Stomach (tissue), 9 donors: ENCODE results near the gene POU2AF1. TPM values are rescaled to one million over a fixed set of nuclear protein-coding genes. Genes with fewer than 3 reads are reported as not detected.

ENCODE experiments used
- DNase-seq, 2 donors: peaks; one replicate each; pipeline versions ENCODE4 v3.0.0 to v3.0.0-alpha.2; 2013 to 2019
- H3K27ac ChIP-seq, 5 donors: fragments of 200-600 bp in 4 of 5; sonication (generic) in 4 of 5; one replicate each; pipeline ENCODE4 v1.5.1; 2013 to 2019; ENCODE audit warnings: mild to moderate bottlenecking in 1 of 5, moderate library complexity in 1 of 5
- H3K27me3 ChIP-seq, 3 donors: fragments of 200-600 bp; sonication (generic); one replicate each; pipeline ENCODE4 v1.5.1; 2017 to 2019; ENCODE audit warnings: mixed run types in 1 of 3
- H3K36me3 ChIP-seq, 4 donors: fragments of 200-600 bp; sonication (generic); 1 replicate in 3 of 4; 2 replicates in 1 of 4; pipeline ENCODE4 v1.5.1; 2016 to 2019
- H3K4me1 ChIP-seq, 4 donors: fragments of 200-600 bp; sonication (generic); one replicate each; pipeline ENCODE4 v1.5.1; 2016 to 2019
- H3K4me3 ChIP-seq, 4 donors: fragments of 200-600 bp; sonication (generic) in 3 of 4; one replicate each; pipeline ENCODE4 v1.5.1; 2016 to 2019; ENCODE audit warnings: mild to moderate bottlenecking in 1 of 4
- H3K9me3 ChIP-seq, 4 donors: fragments of 200-600 bp; sonication (generic); one replicate each; pipeline ENCODE4 v1.5.1; 2016 to 2019
- EP300 ChIP-seq: sonication (generic); formaldehyde crosslinking; IDR thresholded peaks from one replicate; pipeline ENCODE4 v1.6.1; 2017; ENCODE audit warnings: antibody characterized with exemption
- POLR2A ChIP-seq, 4 donors: fragments of 450-650 bp; IDR thresholded peaks; one replicate each; pipeline ENCODE4 v1.6.1; 2016; ENCODE audit warnings: antibody characterized with exemption in 4 of 4, control low read depth in 2 of 4, mild to moderate bottlenecking in 1 of 4, moderate library complexity in 1 of 4
- POLR2AphosphoS5 ChIP-seq, 3 donors: sonication (generic); formaldehyde crosslinking; IDR thresholded peaks; one replicate each; pipeline ENCODE4 v1.6.1; 2016; ENCODE audit warnings: antibody characterized with exemption in 3 of 3
- WGBS, 5 donors: extraction: QIAGEN DNeasy Blood & Tissue Kit in 3 of 5; methylation state at CpG; one replicate each; pipeline versions ENCODE4 v1.1.5 to v1.1.7; 2013 to 2018; 5-methylcytosine and 5-hydroxymethylcytosine counted together
- intact Hi-C: fragments of 100-400 bp; cut with DNase I; formaldehyde crosslinking; loops from one replicate; pipeline ENCODE4 v1.15.1; 2023; ENCODE audit warnings: low total_unique reads
- polyA plus RNA-seq, 3 donors: library from polyadenylated mRNA; stranded (reverse); fragments of 200-250 nt; gene quantifications; one replicate each; pipeline ENCODE4 v1.2.3, GENCODE V29; 2013
- total RNA-seq, 5 donors: library from RNA; depleted of rRNA; stranded (reverse); fragments of >200 nt; gene quantifications; one replicate each; pipeline versions ENCODE4 v1.1.0 to v1.2.3, GENCODE V29; 2014 to 2016
- TF ChIP-seq, protein P1 (sequence below), 7 experiments: fragments of 450-650 bp in 4 of 7; fragments of 200-600 bp in 3 of 7; sonication (generic) in 3 of 7; IDR thresholded peaks; one replicate each; pipeline ENCODE4 v1.5.1; 2016 to 2019; ENCODE audit warnings: antibody characterized with exemption in 7 of 7, control low read depth in 2 of 7, mild to moderate bottlenecking in 1 of 7
- donor health status: healthy with polysubstance abuse.
- donor health status: Bipolar disorder and iron deficiency.
- donor health status: healthy.

POU2AF1 gene
- total and polyA plus RNA-seq, 8 donors: 2.8 to 43.2 (median 8.8) TPM; not detected in 1

DNA sequence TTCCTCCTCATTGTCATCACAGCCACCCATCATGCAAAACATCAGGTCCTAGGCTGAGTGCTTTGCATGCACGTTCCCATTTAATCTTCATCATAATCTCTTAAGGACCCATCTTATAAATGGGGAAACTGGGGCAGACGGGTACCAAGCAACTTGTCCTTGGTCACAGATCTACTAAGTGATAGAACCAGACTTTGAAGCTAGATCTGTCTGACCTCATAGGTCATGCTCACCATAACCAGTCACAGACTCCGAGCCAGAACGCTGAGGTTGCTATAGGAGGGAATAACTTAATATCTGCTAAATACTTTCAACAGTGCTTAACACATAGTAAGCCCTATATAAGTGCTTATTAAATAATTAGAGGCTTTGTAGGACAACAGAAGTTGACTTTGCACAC lies 43.0 kb downstream of the POU2AF1 start:
- intact Hi-C loops: no loop called here
- Histone ChIP-seq H3K27me3 (no peaks in the 10 kb centered on the region), H3K27ac (peak overlapping the region in 4 of 5 donors; percentile 32 to 75 (median 66)), H3K4me1 (peaks cover 40 to 62% (median 45%) of the 10 kb centered on the region in 4 donors), H3K4me3 (no peak overlapping the region), H3K9me3 (no peaks in the 10 kb centered on the region), H3K36me3 (no peaks in the 10 kb centered on the region)
- 80 to 84% (median 83%) methylated on average over 4 of the region's 4 CpGs for WGBS, 5 donors
- no peak for DNase-seq
- TF ChIP-seq, protein P1, sequence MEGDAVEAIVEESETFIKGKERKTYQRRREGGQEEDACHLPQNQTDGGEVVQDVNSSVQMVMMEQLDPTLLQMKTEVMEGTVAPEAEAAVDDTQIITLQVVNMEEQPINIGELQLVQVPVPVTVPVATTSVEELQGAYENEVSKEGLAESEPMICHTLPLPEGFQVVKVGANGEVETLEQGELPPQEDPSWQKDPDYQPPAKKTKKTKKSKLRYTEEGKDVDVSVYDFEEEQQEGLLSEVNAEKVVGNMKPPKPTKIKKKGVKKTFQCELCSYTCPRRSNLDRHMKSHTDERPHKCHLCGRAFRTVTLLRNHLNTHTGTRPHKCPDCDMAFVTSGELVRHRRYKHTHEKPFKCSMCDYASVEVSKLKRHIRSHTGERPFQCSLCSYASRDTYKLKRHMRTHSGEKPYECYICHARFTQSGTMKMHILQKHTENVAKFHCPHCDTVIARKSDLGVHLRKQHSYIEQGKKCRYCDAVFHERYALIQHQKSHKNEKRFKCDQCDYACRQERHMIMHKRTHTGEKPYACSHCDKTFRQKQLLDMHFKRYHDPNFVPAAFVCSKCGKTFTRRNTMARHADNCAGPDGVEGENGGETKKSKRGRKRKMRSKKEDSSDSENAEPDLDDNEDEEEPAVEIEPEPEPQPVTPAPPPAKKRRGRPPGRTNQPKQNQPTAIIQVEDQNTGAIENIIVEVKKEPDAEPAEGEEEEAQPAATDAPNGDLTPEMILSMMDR (IDR thresholded peaks at IDR 0.05): no peak
- TF ChIP-seq POLR2AphosphoS5 (IDR thresholded peaks at IDR 0.05) (no peak), EP300 (no peak), POLR2A (IDR thresholded peaks at IDR 0.05) (no peak)

DNA sequence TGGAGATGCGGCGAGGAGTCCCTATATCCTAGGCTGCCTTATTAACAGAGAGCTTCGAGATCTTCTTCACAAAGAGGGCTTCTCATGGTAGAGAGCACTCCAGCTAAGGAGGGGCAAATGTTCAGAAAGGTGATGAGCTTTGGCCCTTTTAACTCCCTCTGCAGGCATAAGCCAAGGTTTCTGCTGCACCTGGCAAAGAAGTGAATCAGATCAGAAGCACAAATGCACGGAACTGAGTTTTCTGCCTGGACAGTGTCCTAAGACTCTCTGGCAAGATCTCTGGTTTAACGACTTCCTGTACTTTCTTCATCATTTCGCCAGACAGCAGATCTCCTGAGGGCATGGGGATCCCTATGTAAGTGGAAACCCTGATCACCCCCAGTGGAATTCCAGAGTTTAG lies 43.5 kb downstream of the POU2AF1 start:
- TF ChIP-seq, protein P1 (IDR thresholded peaks at IDR 0.05): no peak
- no peak for TF ChIP-seq POLR2AphosphoS5 (IDR thresholded peaks at IDR 0.05)
- no peak for TF ChIP-seq POLR2A (IDR thresholded peaks at IDR 0.05)
- no peak for TF ChIP-seq EP300
- intact Hi-C loops: no loop called here
- Histone ChIP-seq H3K4me1 (peaks cover 42 to 67% (median 50%) of the 10 kb centered on the region in 4 donors), H3K36me3 (no peaks in the 10 kb centered on the region), H3K4me3 (no peak overlapping the region), H3K9me3 (no peaks in the 10 kb centered on the region), H3K27ac (peak overlapping the region; percentile 32 to 75 (median 68)), H3K27me3 (no peaks in the 10 kb centered on the region)
- no peak for DNase-seq
- WGBS, 5 donors: 53 to 61% (median 57%) methylated on average over 6 of the region's 6 CpGs

DNA sequence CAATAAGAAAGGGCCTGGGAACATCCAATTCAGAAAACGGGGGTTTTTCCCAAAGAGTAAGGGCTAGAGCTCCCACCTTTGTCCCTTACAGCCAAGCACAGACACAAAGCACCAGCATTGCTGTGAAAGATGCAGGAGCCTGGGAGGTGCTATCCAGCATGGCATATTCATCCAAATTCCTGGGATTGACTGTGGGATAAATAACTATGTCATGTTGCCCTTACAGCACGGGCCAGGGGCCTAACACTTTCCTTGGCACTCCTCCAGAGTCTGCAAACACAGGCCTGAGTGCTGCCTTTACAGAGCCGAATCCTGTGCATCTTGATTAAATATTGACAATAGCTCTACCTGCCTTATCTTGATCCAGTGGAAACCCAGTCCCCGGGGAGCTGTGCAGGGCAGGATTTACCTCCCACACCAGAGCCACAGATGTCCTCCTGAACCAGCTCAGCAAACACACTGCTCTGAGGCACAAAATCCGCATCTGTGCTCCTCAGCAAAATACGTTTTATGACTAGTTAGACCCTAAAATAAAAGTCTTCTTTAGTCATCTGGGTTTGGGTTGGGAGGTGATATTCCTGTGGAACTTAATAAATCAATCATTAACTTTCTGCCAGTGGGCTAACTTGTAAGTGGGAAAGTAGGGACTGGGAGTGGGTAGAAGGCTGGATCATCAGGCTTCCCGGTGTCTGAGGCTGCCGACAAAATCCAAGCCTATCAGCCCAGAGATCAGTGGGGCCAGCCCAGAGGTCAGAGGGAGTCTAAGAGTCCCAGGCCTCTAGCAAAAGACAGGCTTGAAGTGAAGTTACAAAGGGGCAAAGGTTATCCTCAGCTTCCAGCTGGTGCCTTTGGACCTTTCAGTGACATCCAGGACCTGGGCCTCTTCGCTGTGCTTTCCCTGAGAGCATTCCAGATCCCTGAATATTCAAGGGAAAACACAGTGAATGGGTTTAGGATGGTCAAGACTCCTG lies 44.3 kb downstream of the POU2AF1 start:
- peak in 2 of 3 donors; percentile 79 to 86 for TF ChIP-seq POLR2AphosphoS5 (IDR thresholded peaks at IDR 0.05)
- TF ChIP-seq, protein P1 (IDR thresholded peaks at IDR 0.05): no peak
- no peak for TF ChIP-seq EP300
- TF ChIP-seq POLR2A (IDR thresholded peaks at IDR 0.05): no peak
- Histone ChIP-seq H3K4me1 (peaks cover 49 to 74% (median 57%) of the 10 kb centered on the region in 4 donors), H3K27ac (peak overlapping the region; percentile 59 to 75 (median 72)), H3K4me3 (no peak overlapping the region), H3K27me3 (no peaks in the 10 kb centered on the region), H3K36me3 (no peaks in the 10 kb centered on the region), H3K9me3 (no peaks in the 10 kb centered on the region)
- WGBS, 5 donors: 24 to 45% (median 35%) methylated on average over 9 of the region's 9 CpGs
- intact Hi-C loops: no loop called here
- DNase-seq: peak; percentile 88 to 90

DNA sequence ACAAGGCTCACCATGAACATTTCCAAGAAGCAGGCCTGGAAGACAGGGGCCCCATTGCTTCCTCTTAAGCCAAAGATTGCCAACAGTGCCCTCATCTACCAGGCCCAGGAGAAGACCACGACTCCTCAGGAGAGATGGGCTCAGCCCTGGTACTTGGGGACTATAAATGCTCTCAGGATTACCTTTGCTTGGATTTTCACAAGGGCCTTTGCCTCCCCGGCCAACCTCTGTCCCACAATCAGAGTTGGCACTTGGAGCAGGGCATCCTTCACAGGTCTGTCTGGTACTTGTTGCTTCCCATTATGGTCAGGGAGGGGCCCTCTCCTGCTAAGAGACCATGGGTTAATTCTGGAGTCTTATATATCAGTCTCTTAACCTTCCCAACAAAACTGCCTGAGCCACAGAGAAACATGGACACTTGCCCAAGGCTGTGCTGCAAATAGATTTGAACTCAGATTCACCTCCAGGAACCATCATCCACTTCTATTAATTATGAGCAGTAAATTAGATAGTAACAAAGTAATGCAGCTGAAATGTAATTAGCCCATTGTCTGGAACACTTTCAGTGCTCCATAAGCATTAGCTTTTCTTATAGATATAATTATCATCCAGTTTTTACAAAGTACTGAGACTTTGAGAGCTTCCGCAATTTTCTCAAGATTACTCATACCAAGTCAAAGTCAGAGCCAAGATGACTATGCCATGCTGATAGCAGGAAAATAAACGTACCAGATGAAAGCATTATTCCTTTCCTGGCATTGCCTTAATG lies 47.2 kb downstream of the POU2AF1 start:
- no peak overlapping the region for H3K4me3 ChIP-seq
- no peaks in the 10 kb centered on the region for H3K9me3 ChIP-seq
- no peaks in the 10 kb centered on the region for H3K27me3 ChIP-seq
- DNase-seq: peak in 1 of 2 donors; percentile 49
- intact Hi-C loops: no loop called here
- H3K27ac ChIP-seq: peak overlapping the region; percentile 33 to 75 (median 74)
- H3K36me3 ChIP-seq: no peaks in the 10 kb centered on the region
- peak in 1 of 3 donors; percentile 54 for TF ChIP-seq POLR2AphosphoS5 (IDR thresholded peaks at IDR 0.05)
- TF ChIP-seq EP300: no peak
- WGBS, 5 donors: 50 to 60% (median 55%) methylated on average over 4 of the region's 4 CpGs
- H3K4me1 ChIP-seq: peaks cover 62 to 98% (median 77%) of the 10 kb centered on the region in 4 donors
